Motor neuron (in vitro differentiated cells): ENCODE measurements around the gene CHD3. TPM values are rescaled to one million over a fixed set of nuclear protein-coding genes. Genes with fewer than 3 reads are reported as not detected.

Experiments
- ATAC-seq, 8 experiments: fragments of 200-7000 bp; cut with Tn5 transposase; replicated peaks in 6 of 8; 2 replicates each; pipeline ENCODE4 v1.8.0; 2021; ENCODE audit warnings: mild to moderate bottlenecking in 8 of 8, moderate library complexity in 8 of 8
- H3K27ac ChIP-seq, 2 donors: fragments of 250-450 bp; sonication (Bioruptor Pico); 2 replicates each; pipeline ENCODE4 v1.9.0; 2021; ENCODE audit warnings: antibody characterized with exemption in 2 of 2, mild to moderate bottlenecking in 2 of 2, moderate library complexity in 1 of 2
- H3K4me1 ChIP-seq, 2 donors: fragments of 250-450 bp; sonication (Bioruptor Pico); replicated peaks in 1 of 2; 2 replicates each; pipeline ENCODE4 v1.6.1; 2021; ENCODE audit warnings: antibody characterized with exemption in 2 of 2, mild to moderate bottlenecking in 2 of 2, moderate library complexity in 1 of 2
- H3K4me3 ChIP-seq, 5 donors: fragments of 250-450 bp; sonication (Bioruptor Pico); 2 replicates each; pipeline ENCODE4 v1.9.0; 2021; ENCODE audit warnings: antibody characterized with exemption in 5 of 5, mild to moderate bottlenecking in 5 of 5, moderate library complexity in 4 of 5
- WGBS, 10 experiments: fragments of 450-650 bp; shearing (Covaris generic); methylation state at CpG; one replicate each; pipeline ENCODE4 v1.0.0; 2022; 5-methylcytosine and 5-hydroxymethylcytosine counted together
- in situ Hi-C, 9 experiments: fragments of 400-800 bp; cut with MboI; loops; one replicate each; pipeline ENCODE4 v1.15.0; 2021; ENCODE audit warnings: low sequenced_read_pairs in 9 of 9, low pct_unique_long_range_greater_than_20kb in 2 of 9; ENCODE audit not compliant: unreplicated experiment in 9 of 9
- total RNA-seq, 8 experiments: library from RNA; unstranded; fragments of 300-600 nt; gene quantifications; 2 replicates each; pipeline versions ENCODE4 v1.2.3 to v1.2.4, GENCODE V29; 2022

The CHD3 gene
- total RNA-seq, 8 experiments from 2014 or later, result 56.2 to 294 (median 78.2) TPM

DNA sequence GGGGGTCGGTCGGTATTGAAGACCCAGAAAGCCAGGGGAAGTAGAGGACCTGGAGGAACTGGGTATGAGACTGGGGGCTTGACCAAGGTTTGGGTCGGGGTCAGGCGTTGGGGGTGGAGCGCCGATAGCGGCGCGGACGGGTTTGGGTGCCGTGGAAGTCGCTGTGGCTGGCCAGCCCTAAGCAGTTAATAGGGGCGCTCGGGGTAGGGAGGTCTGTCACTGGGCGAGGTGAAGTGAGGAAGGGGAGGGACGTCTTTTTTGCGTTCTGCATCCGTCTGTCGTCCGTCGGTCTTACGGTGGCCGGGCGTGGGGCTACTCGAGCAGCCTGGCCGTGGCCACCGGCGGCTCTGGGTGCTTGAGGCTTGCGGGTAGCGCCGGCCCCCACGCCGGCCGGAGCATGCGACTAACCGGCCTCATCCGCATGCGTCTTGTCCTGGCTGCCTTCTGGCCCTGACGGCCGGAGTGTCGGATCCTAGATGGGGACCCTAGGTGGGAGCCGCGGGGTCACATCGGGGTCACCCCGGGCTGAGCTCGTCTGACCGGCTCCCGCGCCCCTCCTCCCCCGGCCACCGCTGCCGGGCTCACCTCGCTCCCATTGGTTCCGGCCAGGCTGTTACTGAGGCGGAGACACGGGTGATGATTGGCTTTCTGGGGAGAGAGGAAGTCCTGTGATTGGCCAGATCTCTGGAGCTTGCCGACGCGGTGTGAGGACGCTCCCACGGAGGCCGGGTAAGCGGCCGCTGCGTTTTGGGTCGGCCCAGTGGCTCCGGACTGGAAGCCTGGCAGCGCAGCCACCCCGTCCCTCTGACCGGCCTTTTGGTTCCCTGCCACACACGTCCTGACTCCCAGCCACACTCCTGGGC, 44.1 kb upstream of the CHD3 start:
- in situ Hi-C loops, result loop anchor here in 1 of 9 experiments (25.0 kb wide), 1 partner anchor 132 kb away; the partner anchor contains the start of genes DNAH2 and EFNB3
- H3K4me1 ChIP-seq, result peaks cover 21 to 26% of the 10 kb centered on the region in 2 donors
- WGBS, 10 experiments, result 0 to 5% (median 2%) methylated on average over 2 to 7 of the region's 71 CpGs; no CpG with 5 or more reads in 7 of the 10 experiments
- H3K27ac ChIP-seq, result peak overlapping the region; percentile 94
- H3K4me3 ChIP-seq, result peak overlapping the region; percentile 54 to 91 (median 71)
- peak; percentile 44 to 73 (median 48) for ATAC-seq

- 80 to 100% (median 100%) methylated on average over 1 of the region's 15 CpGs; no CpG with 5 or more reads in 7 of the 10 experiments for WGBS, 10 experiments
- no peak for ATAC-seq
- Histone ChIP-seq H3K27ac (peak overlapping the region in 1 of 2 donors; percentile 21), H3K4me1 (peaks cover 11 to 16% of the 10 kb centered on the region in 2 donors), H3K4me3 (peak overlapping the region in 3 of 5 donors; percentile 71 to 91 (median 85))
- in situ Hi-C loops, result loop anchor here in 1 of 9 experiments (25.0 kb wide), 1 partner anchor 133 kb away; the partner anchor contains the start of genes DNAH2 and EFNB3
Observed at GRCh38 chr17:7845359-7846062, 43.1 kb upstream of the CHD3 start.

DNA sequence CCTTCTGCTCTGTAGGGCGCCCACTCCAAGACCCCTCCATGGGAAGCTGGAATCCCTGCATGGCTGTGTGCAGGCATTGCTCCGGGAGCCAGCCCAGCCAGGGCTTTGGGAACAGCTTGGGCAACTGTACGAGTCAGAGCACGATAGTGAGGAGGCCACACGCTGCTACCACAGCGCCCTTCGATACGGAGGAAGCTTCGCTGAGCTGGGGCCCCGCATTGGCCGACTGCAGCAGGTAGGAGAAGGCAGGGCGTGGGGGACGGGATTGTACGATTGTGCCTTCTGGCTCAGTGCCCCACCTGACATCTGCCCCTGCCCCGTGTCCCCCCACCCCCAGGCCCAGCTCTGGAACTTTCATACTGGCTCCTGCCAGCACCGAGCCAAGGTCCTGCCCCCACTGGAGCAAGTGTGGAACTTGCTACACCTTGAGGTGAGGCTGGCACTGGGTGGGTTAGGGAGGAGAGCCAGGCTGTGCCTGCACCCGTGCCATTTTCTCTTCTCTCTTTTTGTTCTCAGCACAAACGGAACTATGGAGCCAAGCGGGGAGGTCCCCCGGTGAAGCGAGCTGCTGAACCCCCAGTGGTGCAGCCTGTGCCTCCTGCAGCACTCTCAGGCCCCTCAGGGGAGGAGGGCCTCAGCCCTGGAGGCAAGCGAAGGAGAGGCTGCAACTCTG, 42.4 kb upstream of the CHD3 start:
- ATAC-seq, result no peak
- Histone ChIP-seq H3K4me3 (no peak overlapping the region), H3K27ac (no peak overlapping the region), H3K4me1 (peaks cover 6 to 11% of the 10 kb centered on the region in 2 donors)
- 47 to 100% (median 88%) methylated on average over 1 to 12 of the region's 22 CpGs; no CpG with 5 or more reads in 6 of the 10 experiments for WGBS, 10 experiments
- in situ Hi-C loops, result loop anchor here in 1 of 9 experiments (25.0 kb wide), 1 partner anchor 134 kb away; the partner anchor contains the start of genes DNAH2 and EFNB3

GRCh38 chr17:7846765-7847661, 41.6 kb upstream of the CHD3 start:
- Histone ChIP-seq H3K4me1 (peaks cover 12% of the 10 kb centered on the region in 2 donors), H3K4me3 (no peak overlapping the region), H3K27ac (no peak overlapping the region)
- ATAC-seq, result no peak
- WGBS, 10 experiments, result 80 to 86% methylated on average over 2 to 4 of the region's 34 CpGs; no CpG with 5 or more reads in 8 of the 10 experiments
- in situ Hi-C loops, result loop anchor here in 1 of 9 experiments (25.0 kb wide), 1 partner anchor 135 kb away; the partner anchor contains the start of genes DNAH2 and EFNB3

DNA sequence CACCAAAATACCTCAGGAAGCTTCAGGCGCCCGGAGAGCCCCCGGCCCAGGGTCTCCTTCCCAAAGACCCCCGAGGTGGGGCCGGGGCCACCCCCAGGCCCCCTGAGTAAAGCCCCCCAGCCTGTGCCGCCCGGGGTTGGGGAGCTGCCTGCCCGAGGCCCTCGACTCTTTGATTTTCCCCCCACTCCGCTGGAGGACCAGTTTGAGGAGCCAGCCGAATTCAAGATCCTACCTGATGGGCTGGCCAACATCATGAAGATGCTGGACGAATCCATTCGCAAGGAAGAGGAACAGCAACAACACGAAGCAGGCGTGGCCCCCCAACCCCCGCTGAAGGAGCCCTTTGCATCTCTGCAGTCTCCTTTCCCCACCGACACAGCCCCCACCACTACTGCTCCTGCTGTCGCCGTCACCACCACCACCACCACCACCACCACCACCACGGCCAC, 40.4 kb upstream of the CHD3 start:
- in situ Hi-C loops, result loop anchor here in 1 of 9 experiments (25.0 kb wide), 1 partner anchor 136 kb away; the partner anchor contains the start of genes DNAH2 and EFNB3
- no peak overlapping the region for H3K27ac ChIP-seq
- no peak for ATAC-seq
- no peak overlapping the region for H3K4me3 ChIP-seq
- WGBS, 10 experiments, result 100% methylated on average over 1 of the region's 20 CpGs; no CpG with 5 or more reads in 9 of the 10 experiments
- H3K4me1 ChIP-seq, result peaks cover 12 to 14% of the 10 kb centered on the region in 2 donors

DNA sequence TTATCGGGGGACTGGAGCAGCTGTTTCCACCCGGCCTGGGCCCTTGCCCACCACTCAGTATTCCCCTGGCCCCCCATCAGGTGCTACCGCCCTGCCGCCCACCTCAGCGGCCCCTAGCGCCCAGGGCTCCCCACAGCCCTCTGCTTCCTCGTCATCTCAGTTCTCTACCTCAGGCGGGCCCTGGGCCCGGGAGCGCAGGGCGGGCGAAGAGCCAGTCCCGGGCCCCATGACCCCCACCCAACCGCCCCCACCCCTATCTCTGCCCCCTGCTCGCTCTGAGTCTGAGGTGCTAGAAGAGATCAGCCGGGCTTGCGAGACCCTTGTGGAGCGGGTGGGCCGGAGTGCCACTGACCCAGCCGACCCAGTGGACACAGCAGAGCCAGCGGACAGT, 39.9 kb upstream of the CHD3 start:
- H3K27ac ChIP-seq, result no peak overlapping the region
- no peak overlapping the region for H3K4me3 ChIP-seq
- H3K4me1 ChIP-seq, result peaks cover 14% of the 10 kb centered on the region in 2 donors
- 80 to 93% methylated on average over 3 of the region's 21 CpGs; no CpG with 5 or more reads in 8 of the 10 experiments for WGBS, 10 experiments
- in situ Hi-C loops, result loop anchor here in 1 of 9 experiments (25.0 kb wide), 1 partner anchor 136 kb away; the partner anchor contains the start of genes DNAH2 and EFNB3
- ATAC-seq, result no peak

DNA sequence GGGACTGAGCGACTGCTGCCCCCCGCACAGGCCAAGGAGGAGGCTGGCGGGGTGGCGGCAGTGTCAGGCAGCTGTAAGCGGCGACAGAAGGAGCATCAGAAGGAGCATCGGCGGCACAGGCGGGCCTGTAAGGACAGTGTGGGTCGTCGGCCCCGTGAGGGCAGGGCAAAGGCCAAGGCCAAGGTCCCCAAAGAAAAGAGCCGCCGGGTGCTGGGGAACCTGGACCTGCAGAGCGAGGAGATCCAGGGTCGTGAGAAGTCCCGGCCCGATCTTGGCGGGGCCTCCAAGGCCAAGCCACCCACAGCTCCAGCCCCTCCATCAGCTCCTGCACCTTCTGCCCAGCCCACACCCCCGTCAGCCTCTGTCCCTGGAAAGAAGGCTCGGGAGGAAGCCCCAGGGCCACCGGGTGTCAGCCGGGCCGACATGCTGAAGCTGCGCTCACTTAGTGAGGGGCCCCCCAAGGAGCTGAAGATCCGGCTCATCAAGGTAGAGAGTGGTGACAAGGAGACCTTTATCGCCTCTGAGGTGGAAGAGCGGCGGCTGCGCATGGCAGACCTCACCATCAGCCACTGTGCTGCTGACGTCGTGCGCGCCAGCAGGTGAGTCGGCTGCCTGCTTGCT, 39.3 kb upstream of the CHD3 start:
- in situ Hi-C loops, result loop anchor here in 1 of 9 experiments (25.0 kb wide), 1 partner anchor 137 kb away; the partner anchor contains the start of genes DNAH2 and EFNB3
- 73 to 100% (median 93%) methylated on average over 1 to 13 of the region's 35 CpGs; no CpG with 5 or more reads in 4 of the 10 experiments for WGBS, 10 experiments
- Histone ChIP-seq H3K4me3 (no peak overlapping the region), H3K4me1 (peaks cover 17 to 19% of the 10 kb centered on the region in 2 donors), H3K27ac (no peak overlapping the region)
- no peak for ATAC-seq

GRCh38 chr17:7849751-7850504, 38.7 kb upstream of the CHD3 start:
- 76 to 100% (median 100%) methylated on average over 1 to 8 of the region's 12 CpGs; no CpG with 5 or more reads in 1 of the 10 experiments for WGBS, 10 experiments
- in situ Hi-C loops, result loop anchor here in 1 of 9 experiments (25.0 kb wide), 1 partner anchor 138 kb away; the partner anchor contains the start of genes DNAH2 and EFNB3

DNA sequence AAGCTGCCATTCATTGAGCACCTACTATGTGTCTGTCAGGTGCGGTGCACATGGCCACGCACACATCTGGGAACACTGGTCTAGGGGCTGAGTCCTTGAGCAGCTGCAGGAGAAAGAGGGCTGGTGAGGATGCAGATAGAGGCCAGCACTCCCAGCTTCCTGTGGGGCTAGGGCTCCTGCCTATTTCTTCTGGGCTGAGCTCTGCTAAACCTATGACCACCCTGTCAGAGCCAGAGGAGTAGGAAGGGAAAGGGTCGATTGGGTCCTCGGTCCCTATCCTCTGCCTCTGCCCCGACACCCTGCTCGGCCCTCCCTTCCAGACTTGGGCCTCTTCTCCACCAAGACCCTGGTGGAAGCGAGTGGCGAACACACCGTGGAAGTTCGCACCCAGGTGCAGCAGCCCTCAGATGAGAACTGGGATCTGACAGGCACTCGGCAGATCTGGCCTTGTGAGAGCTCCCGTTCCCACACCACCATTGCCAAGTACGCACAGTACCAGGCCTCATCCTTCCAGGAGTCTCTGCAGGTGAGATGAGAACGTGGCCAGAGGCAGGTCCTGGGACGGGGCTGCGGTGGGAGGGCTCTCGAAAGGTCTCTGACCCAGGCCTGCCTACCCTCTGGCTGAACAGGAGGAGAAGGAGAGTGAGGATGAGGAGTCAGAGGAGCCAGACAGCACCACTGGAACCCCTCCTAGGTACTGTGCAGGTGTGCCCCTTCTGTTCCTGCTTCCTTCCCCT, 37.7 kb upstream of the CHD3 start:
- in situ Hi-C loops, result no loop called here
- 60 to 100% (median 100%) methylated on average over 1 to 4 of the region's 17 CpGs; no CpG with 5 or more reads in 5 of the 10 experiments for WGBS, 10 experiments
- ATAC-seq, result no peak
- Histone ChIP-seq H3K27ac (no peak overlapping the region), H3K4me1 (peaks cover 28% of the 10 kb centered on the region in 2 donors), H3K4me3 (no peak overlapping the region)

More at GRCh38 chr17:7849751-7850504, 38.7 kb upstream of the CHD3 start:
- H3K4me1 ChIP-seq, result peaks cover 24 to 25% of the 10 kb centered on the region in 2 donors
- no peak for ATAC-seq
- no peak overlapping the region for H3K4me3 ChIP-seq
- H3K27ac ChIP-seq, result no peak overlapping the region
